RPMI8226 (cell line): Measurements from ENCODE around the gene NLRP12.
"Not testable (repeated sequence)": the region's sequence is repeated elsewhere in the genome, so short reads cannot be mapped to it uniquely, and the experiment has no call there.

Source experiments
- DNase-seq: peaks from one replicate; pipeline ENCODE4 v3.0.0-alpha.2; 2015

NLRP12 gene

DNA sequence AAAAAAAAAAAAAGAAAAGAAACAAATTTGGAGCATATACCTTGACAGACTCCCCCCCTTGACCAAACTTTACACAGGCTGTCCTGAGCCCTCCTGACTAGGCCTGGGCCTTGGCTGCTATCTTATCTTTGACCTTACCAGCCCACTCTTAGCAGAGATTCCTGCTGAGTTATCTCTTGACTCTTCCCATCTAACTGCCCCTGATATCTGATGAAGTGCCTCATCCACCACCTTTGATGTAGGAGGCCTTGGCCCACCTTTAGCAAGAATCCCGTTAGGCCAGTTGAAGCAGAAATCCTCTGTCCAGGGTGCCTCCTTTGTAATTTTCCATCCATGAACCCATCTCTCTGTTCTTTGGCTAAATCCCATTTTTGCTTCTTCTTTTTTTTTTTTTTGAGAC lies 43.6 kb downstream of the NLRP12 start:
- DNase-seq, result no peak

DNA sequence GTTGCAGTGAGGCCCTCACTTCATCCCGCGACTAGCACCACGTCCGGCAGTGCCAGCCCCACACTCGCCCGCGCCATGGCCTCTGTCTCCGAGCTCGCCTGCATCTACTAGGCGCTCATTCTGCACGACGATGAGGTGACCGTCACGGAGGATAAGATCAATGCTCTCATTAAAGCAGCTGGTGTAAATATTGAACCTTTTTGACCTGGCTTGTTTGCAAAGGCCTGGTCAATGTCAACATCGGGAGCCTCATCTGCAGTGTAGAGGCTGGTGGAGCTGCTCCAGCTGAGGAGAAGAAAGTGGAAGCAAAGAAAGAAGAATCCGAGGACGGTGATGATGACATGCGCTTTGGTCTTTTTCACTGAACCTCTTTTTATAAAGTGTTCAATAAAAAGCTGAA lies 48.6 kb downstream of the NLRP12 start:
- no peak for DNase-seq

DNA sequence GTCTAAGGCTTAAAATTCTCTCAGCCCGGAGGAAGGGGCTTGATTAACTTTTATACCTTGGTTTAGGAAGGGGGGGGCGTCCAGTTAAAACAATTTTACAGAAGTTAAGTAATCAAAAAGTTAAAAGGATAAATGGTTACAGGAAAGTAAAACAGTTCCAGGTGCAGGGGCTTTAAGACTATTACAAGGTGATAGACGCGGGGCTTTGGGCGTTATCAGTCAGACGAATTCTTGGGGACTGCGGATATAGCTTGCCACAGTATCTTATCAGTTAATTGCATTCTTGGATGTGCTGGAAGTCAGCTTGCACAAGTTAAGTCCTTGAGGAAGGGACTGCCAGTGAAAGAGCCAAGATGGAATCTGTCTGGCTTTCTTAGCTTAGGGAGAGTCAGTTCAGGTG lies 49.6 kb downstream of the NLRP12 start:
- DNase-seq, result not testable (repeated sequence)

DNA sequence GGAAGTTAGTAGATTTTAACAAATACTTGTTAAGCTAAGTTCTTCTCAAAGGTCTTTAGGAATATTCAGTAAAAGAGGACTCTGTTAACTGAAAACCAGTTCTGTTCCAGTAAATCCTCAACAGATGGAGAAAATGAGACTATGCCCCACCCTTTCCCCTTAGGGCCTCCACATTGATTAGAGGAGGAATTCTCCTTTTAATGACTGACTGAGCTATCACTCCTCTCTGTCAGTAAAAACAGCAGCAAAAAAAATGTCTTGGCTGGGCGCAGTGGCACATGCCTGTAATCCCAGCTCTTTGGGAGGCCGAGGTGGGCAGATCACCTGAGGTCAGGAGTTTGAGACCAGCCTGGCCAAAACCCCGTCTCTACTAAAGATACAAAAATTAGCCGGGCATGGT lies 50.1 kb downstream of the NLRP12 start:
- DNase-seq, result no peak

DNA sequence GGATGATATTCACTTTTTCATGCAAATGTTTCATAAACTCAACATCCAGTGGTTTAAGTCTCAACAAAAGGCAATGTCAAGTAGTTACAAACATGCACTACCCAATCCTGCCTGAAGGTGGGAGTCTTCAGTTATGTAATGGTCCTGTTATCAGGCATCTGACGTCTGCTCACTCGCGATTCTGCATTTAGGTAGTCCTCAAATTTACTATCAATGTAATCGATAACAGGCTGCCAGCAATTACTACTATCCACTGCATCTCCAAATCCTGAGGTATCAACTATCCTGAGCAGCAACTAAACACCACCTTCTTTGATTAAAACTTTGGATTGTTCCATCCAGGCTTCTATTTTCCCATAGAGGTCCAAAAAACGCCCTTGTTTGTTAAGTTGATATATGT lies 51.2 kb downstream of the NLRP12 start:
- DNase-seq, result peak; percentile 72

DNA sequence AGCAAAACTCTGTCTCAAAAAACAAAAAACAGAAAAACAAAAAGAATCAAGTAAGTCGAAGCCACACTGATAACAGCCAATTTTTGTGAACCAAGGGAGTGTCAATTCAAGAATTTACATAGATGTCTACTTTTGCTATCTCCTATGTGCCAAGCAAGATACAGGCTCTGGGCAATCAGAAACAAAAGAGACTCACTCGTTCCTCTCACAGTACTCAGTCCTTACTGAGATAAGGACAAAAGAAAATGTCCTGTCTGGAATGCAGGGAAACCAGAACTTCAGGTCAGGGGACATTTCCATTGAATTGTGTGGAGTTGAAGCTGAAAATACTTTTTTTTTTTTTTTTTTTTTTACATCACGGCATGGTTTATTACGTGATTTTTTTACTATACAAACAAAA lies 53.0 kb downstream of the NLRP12 start:
- no peak for DNase-seq

DNA sequence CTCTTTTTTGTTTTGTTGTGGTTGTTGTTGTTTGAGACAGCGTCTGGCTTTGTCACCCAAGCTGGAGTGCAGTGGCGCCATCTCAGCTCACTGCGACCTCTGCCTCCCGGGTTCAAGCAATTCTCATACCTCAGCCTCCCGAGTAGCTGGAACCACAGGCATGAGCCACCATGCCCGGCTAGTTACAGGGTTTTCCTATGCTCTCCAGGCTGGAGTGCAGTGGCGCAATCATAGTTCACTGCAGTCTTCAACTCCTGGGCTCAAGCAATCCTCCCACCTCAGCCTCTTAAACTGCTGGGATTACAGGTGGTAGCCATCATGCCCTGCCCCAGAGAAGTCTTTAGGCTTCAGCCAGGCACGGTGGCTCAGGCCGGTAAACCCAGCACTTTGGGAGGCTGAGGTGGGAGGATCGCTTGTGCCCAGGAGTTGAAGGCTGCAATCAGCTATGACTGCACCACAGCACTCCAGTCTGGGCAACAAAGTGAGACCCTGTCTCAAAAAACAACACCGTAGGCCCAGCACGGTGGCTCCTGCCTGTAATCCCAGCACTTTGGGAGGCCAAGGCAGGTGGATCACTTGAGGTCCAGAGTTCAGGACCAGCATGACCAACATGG lies 54.3 kb downstream of the NLRP12 start:
- DNase-seq, result not testable (repeated sequence)

DNA sequence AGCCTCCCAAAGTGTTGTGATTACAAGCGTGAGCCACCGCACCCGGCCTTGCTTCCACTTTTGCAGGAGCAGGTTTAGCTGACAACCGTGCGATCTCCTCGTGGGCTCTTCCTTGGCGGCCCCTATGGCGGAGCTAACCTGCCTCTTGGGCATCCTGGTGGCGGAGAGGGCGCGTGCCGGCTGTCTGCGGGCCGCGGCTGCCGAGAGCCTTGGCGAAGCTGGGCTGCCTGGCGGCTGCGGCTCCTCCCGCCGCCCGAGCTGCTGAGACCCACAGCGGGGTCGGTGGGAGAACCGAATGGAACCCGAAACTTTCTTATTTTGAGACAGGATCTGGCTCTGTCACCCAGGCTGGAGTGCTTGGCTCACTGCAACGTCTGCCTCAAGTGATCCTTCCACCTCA lies 55.7 kb downstream of the NLRP12 start:
- DNase-seq, result no peak

DNA sequence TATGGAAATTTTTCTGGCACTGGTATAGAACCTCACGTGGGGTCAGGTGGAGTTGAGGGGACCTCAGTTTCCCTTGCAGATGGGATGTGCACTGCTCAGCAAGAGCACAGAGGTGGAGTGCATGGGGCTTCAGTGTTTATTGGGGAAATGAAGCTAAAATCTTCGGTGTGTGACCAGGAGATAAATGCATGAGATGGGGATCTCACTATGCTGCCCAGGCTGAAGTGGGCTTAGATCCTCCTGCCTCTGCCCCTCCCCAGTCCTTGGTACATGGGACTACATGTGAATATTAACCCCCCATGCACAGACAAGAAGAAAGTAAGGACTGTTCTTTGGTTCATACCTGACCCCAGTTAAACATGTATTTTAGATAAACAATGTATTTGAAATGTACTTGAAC lies 65.1 kb downstream of the NLRP12 start:
- not testable (repeated sequence) for DNase-seq
